ENCODE results near the gene BRAF. TPM values are rescaled to one million over a fixed set of nuclear protein-coding genes. Genes with fewer than 3 reads are reported as not detected.
"Not testable (repeated sequence)": the region's sequence is repeated elsewhere in the genome, so short reads cannot be mapped to it uniquely, and the experiment has no call there.

BRAF gene
- total RNA-seq = 12.5 and 17.4 TPM in 2 replicates

DNA sequence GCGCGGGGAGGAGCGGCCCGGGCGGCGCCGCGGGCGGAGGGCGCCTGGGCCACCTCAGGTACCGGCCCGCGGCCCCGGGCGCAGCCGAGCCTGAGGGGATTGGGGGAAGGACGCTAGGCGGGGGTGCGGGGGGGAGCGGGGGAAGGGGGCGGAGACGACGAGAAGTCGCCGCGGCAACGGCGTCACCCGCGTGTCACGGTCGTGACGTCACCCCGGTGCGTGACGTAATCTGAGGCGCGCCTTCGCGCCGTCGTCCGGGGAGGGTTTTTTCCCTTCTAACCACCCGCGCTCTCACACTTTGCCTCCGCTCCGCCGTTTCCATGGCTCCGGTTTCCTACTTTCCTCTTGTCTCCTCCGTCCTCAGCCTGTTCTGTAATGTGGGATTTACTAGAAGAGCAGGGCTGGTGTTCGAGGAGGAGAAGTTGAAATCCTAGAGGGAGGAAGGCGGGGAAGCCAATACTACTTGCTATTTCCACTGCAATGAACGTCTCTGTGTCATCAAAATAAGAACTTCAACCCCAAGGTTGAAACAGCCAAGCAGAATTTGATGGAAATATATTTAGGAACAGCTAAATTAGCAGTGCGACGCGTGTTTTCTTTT lies at the start of gene BRAF:
Gene BRAF (minus strand): TSS at position 109 of the 601 bp plus-strand sequence. CDS start 226 bp downstream, outside the sequence.
- peak; percentile 67 for DNase-seq (ENCODE audit: low read depth, low spot score)

GRCh38 chr7:140972876-140973829 lies 48.4 kb upstream of the BRAF start:
- DNase-seq (ENCODE audit: low read depth, low spot score) = no peak

DNA sequence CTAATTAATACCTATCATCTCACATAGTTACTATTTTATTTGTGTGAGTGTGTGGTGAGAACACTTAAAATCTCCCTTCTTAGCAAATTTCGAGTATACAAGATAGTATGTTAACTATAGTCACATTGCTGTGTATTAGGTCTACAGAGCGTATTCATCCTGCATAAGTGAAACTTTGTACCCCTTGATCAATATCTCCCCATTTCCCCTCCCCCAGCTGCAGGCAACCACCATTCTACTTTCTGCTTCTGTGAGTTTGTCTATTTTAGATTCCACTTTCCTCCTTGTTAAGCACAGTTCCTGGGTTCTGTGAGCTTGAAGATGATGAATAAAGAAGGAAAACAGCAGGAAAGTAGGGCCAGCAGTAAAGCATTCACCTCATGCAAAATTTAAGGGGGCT lies 47.6 kb upstream of the BRAF start:
- no peak for DNase-seq (ENCODE audit: low read depth, low spot score)

DNA sequence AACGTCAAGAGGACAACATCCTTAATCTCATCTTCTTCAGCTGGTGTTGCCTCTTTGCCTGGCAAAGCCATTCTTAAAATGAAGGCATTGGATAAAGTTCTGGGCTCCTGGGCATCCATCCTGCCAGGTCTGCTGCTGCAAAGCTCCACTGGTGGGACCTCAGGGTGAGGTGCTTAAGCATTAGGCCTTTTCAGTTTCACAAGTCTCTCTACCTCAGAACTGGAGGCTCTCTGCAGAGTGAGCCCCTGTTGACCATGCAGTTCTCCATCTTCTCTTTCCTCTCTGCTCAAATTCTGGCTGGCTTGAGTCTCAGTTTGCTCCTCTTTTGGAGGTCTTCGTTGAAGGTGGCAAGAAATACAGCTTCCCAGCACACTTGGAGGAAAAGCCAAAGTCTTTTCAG lies 42.7 kb upstream of the BRAF start:
- no peak for DNase-seq (ENCODE audit: low read depth, low spot score)

DNA sequence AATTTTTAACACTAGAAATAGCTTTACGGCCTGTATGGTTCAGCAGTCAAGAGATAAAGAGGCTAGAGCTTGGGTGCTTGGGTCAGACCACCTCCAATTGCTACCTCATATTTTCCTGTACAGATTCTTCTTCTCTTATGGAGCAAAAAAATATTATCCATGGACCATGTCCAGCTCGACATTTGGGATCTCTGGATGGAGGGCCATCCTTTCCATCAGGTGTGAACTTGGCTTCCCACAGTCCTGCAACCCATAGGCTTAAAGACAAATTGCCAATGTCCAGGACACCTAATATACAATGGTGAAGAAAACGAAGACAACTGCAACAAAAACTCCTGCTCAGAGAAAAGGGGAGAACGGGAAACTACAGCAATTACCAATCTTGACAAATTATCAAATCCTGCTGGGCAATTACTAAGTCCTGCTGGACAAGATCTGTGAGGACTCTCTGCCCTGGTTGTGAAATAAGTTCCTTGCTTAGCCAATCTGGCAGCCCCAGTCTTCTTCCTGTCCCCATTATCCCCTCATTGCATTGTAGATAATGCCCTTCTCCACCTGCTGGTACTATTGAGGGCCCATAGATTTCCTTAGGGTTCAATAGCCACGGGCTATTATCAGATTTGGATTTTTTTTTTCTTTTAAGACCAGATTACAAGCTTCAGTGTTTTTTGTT lies 42.0 kb upstream of the BRAF start:
- DNase-seq (ENCODE audit: low read depth, low spot score) = no peak

DNA sequence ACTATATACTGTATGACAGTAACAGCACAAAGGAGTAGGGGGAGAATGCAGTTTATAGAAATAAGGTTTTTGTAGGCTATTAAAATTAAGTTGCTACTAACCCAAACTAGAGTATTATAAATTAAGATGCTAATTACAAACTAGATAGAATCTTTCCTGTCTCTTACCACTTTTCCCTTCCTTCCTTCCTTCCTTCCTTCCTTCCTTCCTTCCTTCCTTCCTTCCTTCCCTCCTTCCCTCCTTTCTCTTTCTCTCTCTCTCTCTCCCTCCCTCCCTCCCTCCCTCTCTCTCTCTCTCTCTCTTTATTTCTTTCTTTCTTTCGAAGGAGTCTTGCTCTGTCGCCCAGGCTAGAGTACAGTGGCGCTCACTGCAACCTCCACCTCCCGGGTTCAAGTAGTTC lies 36.4 kb upstream of the BRAF start:
- no peak for DNase-seq (ENCODE audit: low read depth, low spot score)

DNA sequence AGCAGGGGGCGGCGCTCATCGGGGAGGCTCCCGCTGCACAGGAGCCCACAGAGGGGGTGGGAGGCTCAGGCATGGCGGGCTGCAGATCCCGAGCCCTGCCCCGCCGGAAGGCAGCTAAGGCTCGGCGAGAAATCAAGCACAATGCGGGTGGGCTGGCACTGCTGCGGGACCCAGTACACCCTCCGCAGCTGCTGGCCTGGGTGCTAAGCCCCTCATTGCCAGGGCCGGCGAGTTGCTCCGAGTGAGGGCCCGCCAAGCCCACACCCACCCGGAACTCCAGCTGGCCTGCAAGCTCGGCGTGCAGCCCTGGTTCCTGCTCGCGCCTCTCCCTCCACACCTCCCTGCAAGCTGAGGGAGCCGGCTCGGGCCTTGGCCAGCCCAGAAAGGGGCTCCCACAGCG lies 32.3 kb upstream of the BRAF start:
- DNase-seq (ENCODE audit: low read depth, low spot score) = not testable (repeated sequence)

DNA sequence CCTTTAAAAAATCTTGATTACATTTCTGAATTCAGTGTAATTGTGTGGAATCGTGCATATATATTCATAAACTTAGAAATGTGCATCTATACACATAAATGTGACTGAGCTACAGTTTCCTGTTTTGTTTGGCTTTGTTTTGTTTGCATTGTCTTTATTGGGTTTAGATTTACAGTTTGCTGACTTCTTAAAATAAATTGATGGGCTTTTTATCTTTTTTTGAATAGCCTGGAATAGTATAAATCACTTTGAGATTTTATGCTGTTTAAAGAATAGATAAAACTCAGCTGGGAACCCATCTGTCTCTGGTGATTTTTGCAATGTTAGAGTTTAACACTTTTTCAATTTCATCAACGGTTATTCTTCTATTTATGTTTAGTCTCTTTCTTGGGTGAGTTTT lies 21.2 kb upstream of the BRAF start:
- DNase-seq (ENCODE audit: low read depth, low spot score) = no peak

- not testable (repeated sequence) for DNase-seq (ENCODE audit: low read depth, low spot score)
Observed at GRCh38 chr7:140942242-140942641, 17.5 kb upstream of the BRAF start.

DNA sequence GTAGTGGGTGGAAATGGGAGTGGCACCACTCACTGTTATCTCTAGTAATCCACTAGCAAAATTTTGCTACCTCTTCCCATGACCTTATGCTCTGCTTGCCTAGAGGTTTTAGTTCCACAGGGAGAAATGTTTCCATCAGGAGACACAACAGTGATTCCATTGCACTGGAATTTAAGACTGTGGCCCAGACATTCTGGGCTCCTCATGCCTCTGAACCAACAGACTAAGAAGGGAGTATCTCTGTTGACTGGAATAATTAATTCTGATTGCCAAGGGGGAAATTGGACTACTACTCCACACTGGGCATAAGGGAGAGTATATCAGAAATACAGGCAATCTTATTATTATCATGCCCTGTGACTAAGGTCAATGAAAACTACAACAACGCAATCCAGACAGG lies 16.2 kb upstream of the BRAF start:
- no peak for DNase-seq (ENCODE audit: low read depth, low spot score)

GRCh38 chr7:140937702-140938264 lies 13.1 kb upstream of the BRAF start:
- no peak for DNase-seq (ENCODE audit: low read depth, low spot score)

- DNase-seq (ENCODE audit: low read depth, low spot score) = no peak
Observed at GRCh38 chr7:140928491-140929309, 4.0 kb upstream of the BRAF start.

- DNase-seq (ENCODE audit: low read depth, low spot score) = not testable (repeated sequence)
Observed at GRCh38 chr7:140927945-140928344, 3.2 kb upstream of the BRAF start.

DNA sequence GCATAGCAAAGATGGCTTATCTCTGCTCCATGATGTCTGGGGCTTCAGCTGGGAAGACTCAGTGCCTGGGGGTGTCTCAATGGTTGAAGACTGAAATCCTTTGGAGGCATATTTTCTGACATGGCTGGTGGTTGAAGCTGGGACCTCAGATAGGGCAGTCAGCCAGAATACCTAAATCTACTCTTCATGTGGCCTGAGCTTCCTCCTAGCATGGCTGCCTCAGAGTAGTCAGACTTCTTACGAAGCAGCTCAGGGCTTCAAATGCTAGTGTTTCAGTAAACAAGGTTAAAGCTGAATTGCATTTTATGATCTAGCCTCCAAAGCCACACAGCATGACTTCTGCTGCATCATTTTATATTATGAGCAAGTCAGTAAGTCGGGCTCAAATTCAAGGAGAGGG lies 2.6 kb upstream of the BRAF start:
- DNase-seq (ENCODE audit: low read depth, low spot score) = no peak

DNA sequence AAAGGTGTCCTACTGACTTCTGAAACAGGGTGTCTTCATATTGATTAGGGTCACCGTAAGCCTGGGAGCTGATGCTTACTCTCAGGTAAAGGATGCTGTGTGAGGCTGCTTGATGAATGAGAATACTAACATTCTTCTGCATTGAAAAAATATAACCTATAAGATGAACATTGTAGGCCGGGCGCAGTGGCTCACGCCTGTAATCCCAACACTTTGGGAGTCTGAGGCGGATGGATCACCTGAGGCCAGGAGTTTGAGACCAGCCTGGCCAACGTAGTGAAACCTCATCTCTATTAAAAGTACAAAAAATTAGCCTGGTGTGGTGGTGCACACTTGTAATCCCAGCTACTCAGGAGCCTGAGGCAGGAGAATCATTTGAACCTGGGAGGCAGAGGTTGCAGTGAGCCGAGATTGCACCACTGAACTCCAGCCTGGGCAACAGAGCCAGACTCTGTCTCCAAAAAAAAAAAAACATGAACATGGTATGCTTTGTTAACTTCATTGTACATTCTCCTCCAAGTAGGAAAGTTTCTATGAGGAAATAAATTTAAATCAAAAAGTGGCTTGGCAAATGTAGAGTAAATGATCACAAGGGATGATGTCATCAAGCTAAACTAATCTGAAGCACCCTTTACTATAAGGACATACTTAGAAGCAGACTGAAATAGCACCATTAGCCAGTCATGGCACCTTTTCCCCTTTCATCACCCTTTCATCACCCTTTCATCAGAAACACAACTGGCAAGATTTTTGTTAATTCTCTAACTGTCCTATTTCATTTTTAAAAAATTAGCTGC lies 1.5 kb upstream of the BRAF start:
- DNase-seq (ENCODE audit: low read depth, low spot score) = no peak

DNA sequence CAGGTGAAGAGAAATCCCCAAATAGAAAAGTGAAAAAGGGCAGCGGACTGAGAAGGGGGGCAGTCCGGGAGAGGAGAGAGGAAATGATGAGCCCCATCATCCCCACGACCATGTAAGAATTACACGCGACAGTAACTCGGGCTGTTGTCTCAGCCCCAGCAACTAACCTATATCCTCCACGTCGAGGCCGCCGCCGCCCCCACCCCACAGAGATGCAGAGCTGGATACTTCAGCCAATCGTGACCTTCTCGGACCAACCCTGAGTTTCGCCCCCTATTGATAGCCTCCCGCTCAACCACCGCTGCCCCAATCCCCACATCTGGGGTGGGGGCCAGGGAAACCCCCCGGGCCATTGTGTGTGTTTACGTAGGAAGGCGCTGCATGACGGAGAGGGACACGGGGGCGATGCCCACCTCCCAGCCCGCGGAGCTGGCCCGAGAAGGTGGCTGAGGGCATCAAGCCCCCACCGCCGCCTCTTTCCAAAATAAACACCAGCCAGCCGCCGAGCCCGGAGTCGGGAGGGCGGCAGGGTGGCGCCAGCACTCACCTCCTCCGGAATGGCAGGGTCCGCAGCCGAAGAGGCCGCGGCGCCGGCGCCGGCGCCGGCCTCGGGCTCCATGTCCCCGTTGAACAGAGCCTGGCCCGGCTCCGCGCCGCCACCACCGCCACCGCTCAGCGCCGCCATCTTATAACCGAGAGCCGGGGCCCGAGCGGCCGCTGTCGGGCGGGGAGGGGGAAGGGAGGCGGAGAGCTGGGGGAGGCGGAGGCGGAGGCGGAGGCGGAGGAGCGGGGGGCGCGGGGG lies 509 bp downstream of the BRAF start:
- DNase-seq (ENCODE audit: low read depth, low spot score) = peak; percentile 30

DNA sequence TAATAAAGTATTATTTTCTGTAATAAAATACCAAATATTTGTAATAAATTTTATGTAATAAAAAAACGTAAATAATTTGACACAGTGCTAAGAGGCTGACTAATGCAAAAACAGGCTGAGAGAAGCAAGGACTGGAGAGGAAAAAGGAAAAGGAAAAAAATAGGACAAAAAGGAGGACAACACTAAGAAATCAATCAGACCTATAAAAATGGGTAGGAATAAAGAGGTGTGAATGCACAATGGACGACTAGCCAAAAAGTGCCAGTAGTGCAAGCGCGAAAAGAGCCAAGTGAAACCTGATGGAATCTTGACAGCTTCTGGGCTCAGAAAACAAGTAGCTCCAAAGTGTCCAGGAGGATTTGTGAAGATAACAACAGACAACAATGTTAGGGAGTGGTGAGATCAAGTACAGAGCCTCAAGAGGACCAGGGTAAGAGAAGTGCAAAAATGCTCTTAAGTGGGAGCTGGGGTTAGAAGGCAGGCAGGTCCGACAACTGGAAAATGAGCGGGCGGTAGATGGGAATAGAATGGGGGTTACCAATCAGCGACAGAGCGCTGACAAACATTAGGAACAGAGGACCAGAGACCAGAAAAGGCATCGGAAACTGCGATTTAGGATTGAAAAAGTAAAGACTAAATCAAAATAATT lies 1.2 kb downstream of the BRAF start:
- no peak for DNase-seq (ENCODE audit: low read depth, low spot score)

GRCh38 chr7:140922741-140923345 lies 1.9 kb downstream of the BRAF start:
- DNase-seq (ENCODE audit: low read depth, low spot score) = no peak

All from pulmonary artery endothelial cell (primary cell).